GM12872 (cell line): ENCODE data around the gene RNF13.

Experiments used
- CTCF ChIP-seq: IDR thresholded peaks from 3 replicates; pipeline ENCODE4 v1.5.1; 2011; ENCODE audit warnings: low read depth, mild to moderate bottlenecking, low read length, moderate library complexity; ENCODE audit not compliant: insufficient read depth

RNF13 gene

GRCh38 chr3:149771652-149772271, 41.3 kb upstream of the RNF13 start:
- peak; percentile 83 for TF ChIP-seq CTCF

GRCh38 chr3:149772861-149773260, 40.2 kb upstream of the RNF13 start:
- no peak for TF ChIP-seq CTCF

GRCh38 chr3:149776170-149776569, 36.8 kb upstream of the RNF13 start:
- no peak for TF ChIP-seq CTCF

- no peak for TF ChIP-seq CTCF
These were observed 35.4 kb upstream of the RNF13 start for GRCh38 chr3:149777414-149778214.

GRCh38 chr3:149781211-149781610, 31.8 kb upstream of the RNF13 start:
- no peak for TF ChIP-seq CTCF

GRCh38 chr3:149781741-149782140, 31.3 kb upstream of the RNF13 start:
- TF ChIP-seq CTCF = no peak

GRCh38 chr3:149783576-149783975, 29.4 kb upstream of the RNF13 start:
- TF ChIP-seq CTCF = no peak
